Ishikawa (cell line): ENCODE results near the gene CSNK1A1L.

Experiments
- EP300 ChIP-seq: IDR thresholded peaks from 2 replicates; pipeline ENCODE4 v1.6.1; 2012; ENCODE audit warnings: borderline replicate concordance
- FOXM1 ChIP-seq: IDR thresholded peaks from 2 replicates; pipeline ENCODE4 v1.6.1; 2012; ENCODE audit warnings: low read depth, borderline replicate concordance
- MAX ChIP-seq: IDR thresholded peaks from 2 replicates; pipeline ENCODE4 v1.6.1; 2012
- YY1 ChIP-seq: IDR thresholded peaks from 2 replicates; pipeline ENCODE4 v1.6.1; 2012; ENCODE audit warnings: low read depth

DNA sequence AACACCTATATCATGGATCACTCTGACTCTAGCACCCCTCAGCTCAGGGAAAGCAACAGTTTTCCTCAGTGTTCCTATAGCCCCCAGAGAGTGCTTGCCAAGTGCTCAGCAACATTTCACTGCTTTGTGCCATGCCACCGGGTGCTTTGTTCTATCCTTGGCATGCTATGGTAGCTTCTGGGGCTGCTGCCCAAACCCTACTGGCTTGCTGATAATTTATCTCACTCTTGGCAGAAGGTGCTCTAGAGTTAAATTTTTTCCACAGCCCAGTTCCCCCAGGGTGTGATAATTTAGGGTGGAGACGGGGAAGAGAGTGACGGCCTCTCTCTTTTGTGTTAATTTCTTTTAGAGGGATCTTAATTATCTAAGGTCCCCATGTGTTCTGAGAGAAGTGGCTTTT is 12.6 kb upstream of the CSNK1A1L start:
- TF ChIP-seq FOXM1 (no peak), MAX (no peak), EP300 (no peak), YY1 (no peak)
